Ovary (tissue), 10 donors: Measurements from ENCODE around the gene ANKZF1. TPM values are rescaled to one million over a fixed set of nuclear protein-coding genes. Genes with fewer than 3 reads are reported as not detected.

Source experiments
- DNase-seq, 5 donors: peaks; one replicate each; pipeline ENCODE4 v3.0.0-alpha.2; 2019 to 2020
- H3K27ac ChIP-seq, 2 donors: fragments of 200-600 bp; one replicate each; pipeline versions ENCODE4 v1.5.1 to v1.8.0; 2019 to 2022
- H3K27me3 ChIP-seq: fragments of 200-600 bp; one replicate; pipeline ENCODE4 v1.8.0; 2022
- H3K36me3 ChIP-seq: fragments of 200-600 bp; sonication (generic); one replicate; pipeline ENCODE4 v1.5.1; 2019
- H3K4me1 ChIP-seq: one replicate; pipeline ENCODE4 v1.8.1; 2013; ENCODE audit warnings: mild to moderate bottlenecking, moderate library complexity; ENCODE audit not compliant: insufficient read depth
- H3K4me3 ChIP-seq: fragments of 200-600 bp; sonication (generic); one replicate; pipeline ENCODE4 v1.5.1; 2017
- H3K9me3 ChIP-seq, 2 donors: fragments of 200-600 bp in 1 of 2; sonication (generic) in 1 of 2; one replicate each; pipeline versions ENCODE4 v1.5.1 to v1.8.1; 2013 to 2019; ENCODE audit warnings: mild to moderate bottlenecking in 1 of 2, moderate library complexity in 1 of 2
- EP300 ChIP-seq: sonication (generic); formaldehyde crosslinking; IDR thresholded peaks from one replicate; pipeline ENCODE4 v1.6.1; 2017; ENCODE audit warnings: antibody characterized with exemption
- POLR2A ChIP-seq: fragments of 450-650 bp; IDR thresholded peaks from one replicate; pipeline ENCODE4 v1.6.1; 2017; ENCODE audit warnings: antibody characterized with exemption, mild to moderate bottlenecking, moderate library complexity
- WGBS, 3 donors: extraction: QIAGEN DNeasy Blood & Tissue Kit in 1 of 3; methylation state at CpG; one replicate each; pipeline versions ENCODE4 v1.1.5 to v1.1.7; 2013 to 2017; 5-methylcytosine and 5-hydroxymethylcytosine counted together
- intact Hi-C, 4 donors: fragments of 100-400 bp; cut with DNase I; formaldehyde crosslinking; loops; one replicate each; pipeline versions ENCODE4 v1.11.0 to v1.15.1; 2022 to 2023
- long read RNA-seq, 3 donors: library from polyadenylated mRNA in 2 of 3; unstranded in 2 of 3; transcript quantifications; one replicate each; pipeline ENCODE4 v2.0.0 and lab custom pipeline, GENCODE V29; 2021 to 2026
- polyA plus RNA-seq, 2 donors: library from polyadenylated mRNA; stranded (reverse); fragments of 200-250 nt in 1 of 2; fragments of 350-450 nt in 1 of 2; fragmentation: Illumina TruSeq in 1 of 2; extraction: RNeasy Lipid Tissue Mini Kit (QIAGEN cat#74804) in 1 of 2; gene quantifications; one replicate each; pipeline ENCODE4 v1.2.3, GENCODE V29; 2013 to 2014
- total RNA-seq, 7 donors: library from RNA; depleted of rRNA in 2 of 7; stranded (reverse); fragments of >200 nt in 2 of 7; fragmentation: NEBNext Ultra II Directional in 3 of 7; extraction: Animal tissue kit (Norgen Biotek cat#: 25700) in 3 of 7; gene quantifications; one replicate each; pipeline versions ENCODE4 v1.1.0 to v1.2.4, GENCODE V29; 2016 to 2023
- TF ChIP-seq, protein P1 (sequence below), 3 donors: fragments of 450-650 bp in 2 of 3; fragments of 200-600 bp in 1 of 3; IDR thresholded peaks; one replicate each; pipeline versions ENCODE4 v1.5.1 to v1.8.0; 2016 to 2022; ENCODE audit warnings: antibody characterized with exemption in 3 of 3, mild to moderate bottlenecking in 1 of 3
- donor health status: DM: no; HTN: no; CAD: no; lungs with moderate emphysema.
- donor health status: DM: no; HTN: no; CAD: no.
- donor health status: Bipolar disorder and iron deficiency.
- donor health status: DM: yes; HTN: yes; CAD: no.
- donor health status: DM: no; HTN: no; CAD: no.
- donor health status: DM: yes; HTN: yes; CAD: no.

ANKZF1 gene, protein sequence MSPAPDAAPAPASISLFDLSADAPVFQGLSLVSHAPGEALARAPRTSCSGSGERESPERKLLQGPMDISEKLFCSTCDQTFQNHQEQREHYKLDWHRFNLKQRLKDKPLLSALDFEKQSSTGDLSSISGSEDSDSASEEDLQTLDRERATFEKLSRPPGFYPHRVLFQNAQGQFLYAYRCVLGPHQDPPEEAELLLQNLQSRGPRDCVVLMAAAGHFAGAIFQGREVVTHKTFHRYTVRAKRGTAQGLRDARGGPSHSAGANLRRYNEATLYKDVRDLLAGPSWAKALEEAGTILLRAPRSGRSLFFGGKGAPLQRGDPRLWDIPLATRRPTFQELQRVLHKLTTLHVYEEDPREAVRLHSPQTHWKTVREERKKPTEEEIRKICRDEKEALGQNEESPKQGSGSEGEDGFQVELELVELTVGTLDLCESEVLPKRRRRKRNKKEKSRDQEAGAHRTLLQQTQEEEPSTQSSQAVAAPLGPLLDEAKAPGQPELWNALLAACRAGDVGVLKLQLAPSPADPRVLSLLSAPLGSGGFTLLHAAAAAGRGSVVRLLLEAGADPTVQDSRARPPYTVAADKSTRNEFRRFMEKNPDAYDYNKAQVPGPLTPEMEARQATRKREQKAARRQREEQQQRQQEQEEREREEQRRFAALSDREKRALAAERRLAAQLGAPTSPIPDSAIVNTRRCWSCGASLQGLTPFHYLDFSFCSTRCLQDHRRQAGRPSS
- total RNA-seq (10 to 100 TPM; 36.4 to 60.2 (median 44.1) TPM), polyA plus RNA-seq (10 to 100 TPM; 33.1 to 36.5 TPM)
- long read RNA-seq, donor 1, transcript ANKZF1-201 (14 exons, 2,579 nt) = major isoform, 22 of 101 reads
- long read RNA-seq, donor 1, partial matches to known transcripts = 22 of 101 reads
- long read RNA-seq, donor 1, other reads (novel, unspliced or antisense) = 48 of 101 reads
- long read RNA-seq, donor 2, partial matches to known transcripts = 0 of 1 reads
- long read RNA-seq, donor 2, other reads (novel, unspliced or antisense) = 0 of 1 reads
- long read RNA-seq, donor 3, transcript ANKZF1-201 (14 exons, 2,579 nt) = major isoform, 21 of 70 reads
- long read RNA-seq, donor 3, transcript ANKZF1-211 (11 exons, 3,245 nt) = minor isoform, 5 of 70 reads
- long read RNA-seq, donor 3, partial matches to known transcripts = 8 of 70 reads
- long read RNA-seq, donor 3, other reads (novel, unspliced or antisense) = 35 of 70 reads

DNA sequence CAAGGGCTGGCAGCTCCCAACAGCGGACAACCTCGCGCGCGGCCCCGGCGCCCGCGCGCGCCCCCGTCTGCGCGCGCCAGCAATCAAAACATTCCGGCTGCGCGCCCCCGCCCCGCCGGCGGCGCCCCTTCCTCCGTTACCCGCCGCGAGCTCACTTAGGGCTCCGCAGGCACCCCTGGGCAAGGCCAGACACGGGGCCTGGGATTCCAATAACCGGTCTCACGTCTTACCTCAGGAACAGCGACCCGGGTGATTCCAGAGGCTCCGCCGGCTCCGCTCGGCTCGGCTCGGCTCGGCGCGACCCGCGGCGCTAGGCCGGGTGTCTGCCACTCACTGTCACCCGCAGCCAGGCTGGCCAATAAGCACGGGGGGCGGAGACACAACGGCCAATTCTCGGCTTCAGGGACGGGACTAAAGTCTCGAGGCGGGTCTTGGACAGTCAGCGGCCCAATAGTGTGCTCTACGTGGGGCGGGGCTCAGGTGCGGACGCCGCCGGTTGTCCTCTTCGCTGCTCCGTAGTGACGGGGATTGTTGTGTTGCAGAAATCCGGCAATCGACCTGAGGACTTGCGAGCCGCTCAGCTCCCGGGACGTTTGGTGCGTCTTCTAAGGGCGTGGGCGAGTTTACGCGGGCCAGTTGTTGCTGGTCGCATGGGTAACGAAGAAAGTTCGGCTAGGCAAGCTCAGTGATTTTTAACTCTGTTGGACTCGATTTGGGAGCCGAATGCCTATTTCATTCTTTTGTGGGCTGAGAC is at the start of gene ANKZF1, which contains the start of gene ATG9A:
Gene ANKZF1 (plus strand): TSS at position 502 of the 754 bp plus-strand sequence. CDS start 452 bp downstream, outside the sequence.
Gene ATG9A (minus strand): TSS at position 332 of the 754 bp plus-strand sequence. CDS start 1,612 bp downstream, outside the sequence.
- H3K9me3 ChIP-seq = no peaks in the 10 kb centered on the region
- H3K4me1 ChIP-seq = peaks cover 8% of the 10 kb centered on the region
- H3K36me3 ChIP-seq = no peaks in the 10 kb centered on the region
- intact Hi-C loops = loop anchor here in 1 of 4 donors (5.0 kb wide), 1 partner anchor 52 kb away; the partner anchor contains the start of genes CNPPD1 and RETREG2
- H3K27ac ChIP-seq = peak within 1 kb of the TSS; percentile 34 to 94
- TF ChIP-seq, protein P1, sequence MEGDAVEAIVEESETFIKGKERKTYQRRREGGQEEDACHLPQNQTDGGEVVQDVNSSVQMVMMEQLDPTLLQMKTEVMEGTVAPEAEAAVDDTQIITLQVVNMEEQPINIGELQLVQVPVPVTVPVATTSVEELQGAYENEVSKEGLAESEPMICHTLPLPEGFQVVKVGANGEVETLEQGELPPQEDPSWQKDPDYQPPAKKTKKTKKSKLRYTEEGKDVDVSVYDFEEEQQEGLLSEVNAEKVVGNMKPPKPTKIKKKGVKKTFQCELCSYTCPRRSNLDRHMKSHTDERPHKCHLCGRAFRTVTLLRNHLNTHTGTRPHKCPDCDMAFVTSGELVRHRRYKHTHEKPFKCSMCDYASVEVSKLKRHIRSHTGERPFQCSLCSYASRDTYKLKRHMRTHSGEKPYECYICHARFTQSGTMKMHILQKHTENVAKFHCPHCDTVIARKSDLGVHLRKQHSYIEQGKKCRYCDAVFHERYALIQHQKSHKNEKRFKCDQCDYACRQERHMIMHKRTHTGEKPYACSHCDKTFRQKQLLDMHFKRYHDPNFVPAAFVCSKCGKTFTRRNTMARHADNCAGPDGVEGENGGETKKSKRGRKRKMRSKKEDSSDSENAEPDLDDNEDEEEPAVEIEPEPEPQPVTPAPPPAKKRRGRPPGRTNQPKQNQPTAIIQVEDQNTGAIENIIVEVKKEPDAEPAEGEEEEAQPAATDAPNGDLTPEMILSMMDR (IDR thresholded peaks at IDR 0.05) = no peak
- TF ChIP-seq POLR2A = peak; percentile 79
- H3K27me3 ChIP-seq = no peaks in the 10 kb centered on the region
- H3K4me3 ChIP-seq = peak within 1 kb of the TSS; percentile 68
- WGBS, 3 donors = 0 to 1% (median 0%) methylated on average over 51 to 80 of the region's 80 CpGs
- peak; percentile 97 to 99 (median 98) for DNase-seq

DNA sequence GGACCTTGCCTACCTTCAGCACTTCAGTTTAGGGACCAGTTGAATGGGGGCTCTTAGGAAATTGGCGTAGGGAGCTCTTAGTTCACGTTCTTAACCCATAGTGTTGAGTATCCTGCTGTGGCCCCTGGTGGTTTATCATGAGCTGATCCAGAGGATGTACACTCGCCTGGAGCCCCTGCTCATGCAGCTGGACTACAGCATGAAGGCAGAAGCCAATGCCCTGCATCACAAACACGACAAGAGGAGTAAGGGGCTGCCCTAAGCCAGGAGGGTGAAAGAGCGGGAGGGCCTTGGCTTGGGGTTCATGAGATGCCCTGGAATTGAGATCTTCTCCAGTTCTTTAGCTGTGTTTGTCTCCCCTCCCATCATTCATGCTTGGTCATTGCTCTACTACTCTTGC is 48.6 kb upstream of the ANKZF1 start:
- Histone ChIP-seq H3K27me3 (no peaks in the 10 kb centered on the region), H3K9me3 (no peaks in the 10 kb centered on the region), H3K4me1 (peaks cover 8% of the 10 kb centered on the region), H3K27ac (no peak overlapping the region), H3K36me3 (no peaks in the 10 kb centered on the region), H3K4me3 (no peak overlapping the region)
- TF ChIP-seq EP300 (no peak), POLR2A (no peak)
- TF ChIP-seq, protein P1 (IDR thresholded peaks at IDR 0.05) = no peak
- 87% methylated on average over 5 of the region's 5 CpGs for WGBS, 3 donors
- peak in 1 of 5 donors; percentile 6 for DNase-seq
- intact Hi-C loops = loop anchor here in 1 of 4 donors (5.0 kb wide), 1 partner anchor 36 kb away; the partner anchor contains the start of gene ABCB6

DNA sequence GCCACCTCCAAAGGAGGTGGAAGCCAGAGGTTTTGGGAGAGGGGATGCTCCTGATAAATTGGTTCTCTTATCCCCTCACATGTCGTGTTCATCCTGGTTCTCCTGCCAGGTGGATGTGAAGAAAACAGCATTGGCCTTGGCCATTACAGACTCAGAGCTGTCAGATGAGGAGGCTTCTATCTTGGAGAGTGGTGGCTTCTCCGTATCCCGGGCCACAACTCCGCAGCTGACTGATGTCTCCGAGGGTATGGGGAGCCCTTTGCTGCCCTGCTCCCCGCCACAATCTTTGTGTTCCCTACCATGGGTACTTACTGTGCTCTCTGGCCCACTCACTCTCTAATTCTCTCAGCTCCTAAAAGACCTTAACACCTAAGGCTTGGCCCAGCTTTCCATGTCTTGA is 48.1 kb upstream of the ANKZF1 start:
- 86 to 92% (median 88%) methylated on average over 6 of the region's 6 CpGs for WGBS, 3 donors
- H3K9me3 ChIP-seq = no peaks in the 10 kb centered on the region
- DNase-seq = peak in 1 of 5 donors; percentile 12
- no peak overlapping the region for H3K27ac ChIP-seq
- no peaks in the 10 kb centered on the region for H3K27me3 ChIP-seq
- no peak for TF ChIP-seq EP300
- TF ChIP-seq, protein P1 (IDR thresholded peaks at IDR 0.05) = no peak
- no peak for TF ChIP-seq POLR2A
- peaks cover 8% of the 10 kb centered on the region for H3K4me1 ChIP-seq
- intact Hi-C loops = loop anchor here in 1 of 4 donors (5.0 kb wide), 1 partner anchor 36 kb away; the partner anchor contains the start of gene ABCB6
- no peak overlapping the region for H3K4me3 ChIP-seq
- no peaks in the 10 kb centered on the region for H3K36me3 ChIP-seq
